DOHH2 (cell line): ENCODE measurements around the gene SV2B.

ENCODE experiments used
- CTCF ChIP-seq: fragments of 200-600 bp; sonication (generic); IDR thresholded peaks from one replicate; pipeline ENCODE4 v1.5.1; 2014; ENCODE audit warnings: antibody characterized with exemption, mild to moderate bottlenecking, low read depth, low read length; ENCODE audit not compliant: poor library complexity, severe bottlenecking
- EZH2phosphoT487 ChIP-seq: fragments of 200-600 bp; sonication (generic); IDR thresholded peaks from 2 replicates; pipeline ENCODE4 v1.6.1; 2017; ENCODE audit warnings: borderline replicate concordance, mild to moderate bottlenecking, antibody characterized with exemption, low read length, moderate library complexity, mixed read lengths

GRCh38 chr15:91246998-91247397 is 146.9 kb downstream of the SV2B start:
- TF ChIP-seq CTCF (no peak), EZH2phosphoT487 (no peak)
